HCT116 (cell line): Measurements from ENCODE around the gene TEX54.

Experiments
- CTCF ChIP-seq, 3 experiments: fragments of 200-600 bp in 1 of 3; sonication (generic) in 1 of 3; IDR thresholded peaks in 2 of 3; conservative IDR thresholded peaks in 1 of 3; 2 replicates each; pipeline ENCODE4 v1.5.1; 2012 to 2017; ENCODE audit warnings: low read depth in 2 of 3, low read length in 2 of 3, antibody characterized with exemption in 1 of 3, borderline replicate concordance in 1 of 3, control low read depth in 1 of 3, mild to moderate bottlenecking in 1 of 3, mixed read lengths in 1 of 3, mixed run types in 1 of 3, moderate library complexity in 1 of 3; ENCODE audit not compliant: insufficient read depth in 1 of 3
- MAX ChIP-seq: IDR thresholded peaks from 2 replicates; pipeline ENCODE4 v1.6.1; 2012
- SIN3A ChIP-seq: IDR thresholded peaks from 2 replicates; pipeline ENCODE4 v1.6.1; 2012; ENCODE audit warnings: low read depth

- TF ChIP-seq MAX (no peak), CTCF (IDR thresholded peaks at IDR 0.05 in 2 of 3, conservative IDR thresholded peaks at IDR 0.05 in 1 of 3; ENCODE audit: borderline replicate concordance in 1 of 3, insufficient read depth in 1 of 3, low read depth in 2 of 3, low read length in 2 of 3) (no peak), SIN3A (no peak)
Measured at GRCh38 chr11:62857541-62857982, 24.9 kb upstream of the TEX54 start.
